Measurements from ENCODE around the gene SPAG8.

Gene SPAG8

GRCh38 chr9:35812025-35812602 lies at the start of gene SPAG8:
TSS of gene SPAG8 (minus strand) at chr9:35812262. CDS start at chr9:35812147, 115 bp downstream.
- DNase-seq, result peak; percentile 95

GRCh38 chr9:35861161-35861897 lies 49.3 kb upstream of the SPAG8 start:
- no peak for DNase-seq

- no peak for DNase-seq
These were observed 47.9 kb upstream of the SPAG8 start for GRCh38 chr9:35859990-35860339.

GRCh38 chr9:35859310-35859989 lies 47.4 kb upstream of the SPAG8 start:
- DNase-seq, result no peak

- no peak for DNase-seq
These were observed 46.4 kb upstream of the SPAG8 start for GRCh38 chr9:35858458-35858857.

- DNase-seq, result no peak
These were observed 44.8 kb upstream of the SPAG8 start for GRCh38 chr9:35856882-35857281.

- no peak for DNase-seq
These were observed 44.1 kb upstream of the SPAG8 start for GRCh38 chr9:35856206-35856605.

- DNase-seq, result no peak
These were observed 42.2 kb upstream of the SPAG8 start for GRCh38 chr9:35854091-35854762.

- DNase-seq, result no peak
These were observed 41.1 kb upstream of the SPAG8 start for GRCh38 chr9:35852876-35853865.

GRCh38 chr9:35852267-35852815 lies 40.3 kb upstream of the SPAG8 start:
- DNase-seq, result no peak

- no peak for DNase-seq
These were observed 35.9 kb upstream of the SPAG8 start for GRCh38 chr9:35847792-35848572.

- DNase-seq, result no peak
These were observed 34.0 kb upstream of the SPAG8 start for GRCh38 chr9:35845824-35846771.

GRCh38 chr9:35844628-35845270 lies 32.7 kb upstream of the SPAG8 start:
- no peak for DNase-seq

- DNase-seq, result no peak
These were observed 30.7 kb upstream of the SPAG8 start for GRCh38 chr9:35842795-35843194.

- no peak for DNase-seq
These were observed 30.1 kb upstream of the SPAG8 start for GRCh38 chr9:35842020-35842745.

GRCh38 chr9:35841645-35841900 lies 29.5 kb upstream of the SPAG8 start:
- DNase-seq, result no peak

GRCh38 chr9:35840881-35841644 lies 29.0 kb upstream of the SPAG8 start:
- DNase-seq, result no peak

GRCh38 chr9:35839926-35840325 lies 27.9 kb upstream of the SPAG8 start:
- no peak for DNase-seq
